NCI-H2171 (cell line): ENCODE data around the gene POU5F2.

Experiments
- DNase-seq: peaks from one replicate; lab custom pipeline; 2025; lab: John Stamatoyannopoulos, UW

POU5F2 gene

GRCh38 chr5:93715761-93716160, 25.6 kb downstream of the POU5F2 start:
- DNase-seq, result no peak

DNA sequence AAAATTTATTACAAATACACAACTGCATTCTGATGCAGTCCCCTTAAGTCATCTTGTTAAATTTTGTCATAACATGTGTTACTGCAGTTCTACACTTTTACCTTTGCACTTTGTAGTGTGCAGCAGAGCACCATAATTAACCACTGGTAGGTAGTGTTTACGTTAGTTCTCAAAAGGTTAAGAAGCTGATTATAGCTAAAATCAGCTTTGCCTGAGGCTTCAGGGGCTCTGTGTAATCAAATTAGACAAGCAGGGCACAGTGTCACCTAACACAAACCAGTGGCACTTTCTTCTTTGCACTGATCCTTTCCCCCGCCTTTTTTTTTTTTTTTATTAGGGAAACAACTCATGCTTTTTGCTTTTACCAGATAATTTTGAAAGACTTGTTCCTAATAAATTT, 26.1 kb downstream of the POU5F2 start:
- no peak for DNase-seq

DNA sequence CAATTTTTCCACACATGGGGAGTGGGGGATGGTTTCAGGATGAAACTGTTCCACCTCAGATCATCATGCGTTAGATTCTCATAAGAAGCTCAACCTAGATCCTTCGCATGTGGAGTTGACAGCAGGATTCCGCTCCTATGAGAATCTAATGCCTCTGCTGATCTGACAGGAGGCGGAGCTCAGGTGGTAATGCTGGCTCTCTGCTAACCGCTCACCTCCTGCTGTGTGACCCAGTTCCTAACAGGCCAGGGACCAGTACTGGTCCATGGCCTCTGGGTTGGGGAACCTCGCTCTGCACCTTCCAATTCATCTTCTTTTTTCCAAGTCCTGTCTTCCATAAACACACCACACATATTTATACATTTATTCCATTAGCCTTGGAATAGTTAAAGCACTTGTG, 33.0 kb downstream of the POU5F2 start:
- DNase-seq, result no peak

- no peak for DNase-seq
Observed at GRCh38 chr5:93705896-93706295, 35.5 kb downstream of the POU5F2 start.

- no peak for DNase-seq
Observed at GRCh38 chr5:93704996-93705395, 36.4 kb downstream of the POU5F2 start.

GRCh38 chr5:93691997-93692396, 49.4 kb downstream of the POU5F2 start:
- DNase-seq, result no peak
